ENCODE data around the gene MAN1B1.

The MAN1B1 gene

DNA sequence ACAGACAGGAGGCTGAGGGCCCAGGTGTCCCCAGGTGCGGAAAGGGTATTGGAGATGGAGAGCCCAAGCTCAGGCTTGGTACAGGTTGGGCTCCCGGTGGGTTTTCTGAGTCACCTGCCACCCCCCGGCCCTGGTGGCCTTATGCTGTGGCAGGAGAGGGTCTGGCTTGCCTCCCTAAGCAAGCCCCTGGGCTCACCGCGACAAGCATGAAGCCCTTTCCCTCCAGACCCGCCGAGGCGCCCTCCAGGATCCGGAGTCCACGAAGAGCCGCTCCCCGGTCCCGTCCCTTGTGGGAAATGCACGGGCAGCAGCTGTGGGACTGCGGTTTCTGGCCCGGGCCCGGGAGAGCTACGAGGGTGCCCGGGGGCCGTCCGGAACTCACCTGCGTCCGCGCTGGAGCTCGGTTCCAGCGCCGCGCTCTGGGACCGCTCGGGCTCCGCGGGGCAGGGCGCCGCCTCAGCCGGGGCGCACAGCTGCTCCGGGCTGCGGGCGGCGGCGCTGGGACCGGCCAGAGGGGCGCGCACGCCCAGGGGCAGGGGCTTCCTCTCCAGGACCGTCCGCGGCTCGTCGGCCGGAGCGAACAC is 17.2 kb upstream of the MAN1B1 start:
- DNase-seq, result no peak

DNA sequence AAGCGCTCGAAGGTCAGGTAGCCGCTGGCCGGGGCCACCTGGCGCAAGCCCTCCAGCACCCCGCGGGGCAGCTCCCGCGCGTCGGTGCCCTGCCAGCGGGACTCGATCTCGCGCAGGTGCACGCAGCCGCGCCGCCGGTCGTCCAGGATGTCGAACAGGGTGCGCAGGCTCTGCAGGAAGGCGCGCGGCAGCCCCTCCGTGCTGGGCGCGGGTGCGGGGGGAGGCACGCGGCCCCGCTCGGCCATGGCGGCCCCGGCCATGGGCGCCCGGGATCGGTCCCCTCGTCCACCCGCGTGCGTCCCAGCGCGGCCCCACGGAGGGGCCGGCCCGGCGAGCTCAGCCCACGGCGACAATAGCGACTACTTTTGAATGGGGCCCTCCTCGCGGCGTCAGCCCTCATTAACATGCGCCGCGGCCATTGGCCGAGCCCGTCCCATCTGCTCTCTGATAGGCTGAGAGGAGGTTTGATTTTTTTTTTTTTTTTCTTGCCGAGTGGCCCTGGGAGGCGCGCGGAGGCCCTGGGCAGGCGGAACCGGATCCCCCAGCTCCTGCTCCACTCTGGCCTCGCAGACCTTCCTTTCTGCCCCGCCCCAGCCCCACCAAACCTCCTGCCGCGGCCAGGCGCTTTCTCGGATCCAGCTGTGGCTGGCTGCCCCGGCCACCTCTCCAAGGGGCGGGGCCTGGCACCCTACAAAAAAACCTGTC is 16.4 kb upstream of the MAN1B1 start, which contains the start of gene SAPCD2:
SAPCD2 (minus strand) TSS at position 357 of the 705 bp plus-strand sequence; CDS start at position 260, 97 bp downstream.
- peak; percentile 67 for DNase-seq

DNA sequence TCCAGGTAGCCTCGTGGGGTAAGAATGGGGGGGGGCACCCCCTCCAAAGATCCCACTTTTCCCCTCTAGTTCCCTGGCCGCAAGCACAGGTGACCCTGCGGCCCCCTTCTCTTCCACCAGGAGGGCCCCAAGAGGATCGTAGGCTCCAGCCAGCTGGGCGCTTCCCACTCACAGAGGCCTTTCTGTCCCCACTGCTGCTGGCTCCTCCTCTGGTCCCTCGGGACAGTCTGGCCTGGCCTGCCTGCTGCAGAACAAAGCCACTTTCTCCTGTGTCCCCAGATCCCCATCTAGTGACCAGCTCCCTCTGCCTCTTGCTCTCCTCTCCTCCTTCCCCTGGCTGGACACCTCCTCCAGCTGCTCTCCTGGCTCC is 15.9 kb upstream of the MAN1B1 start:
- no peak for DNase-seq

DNA sequence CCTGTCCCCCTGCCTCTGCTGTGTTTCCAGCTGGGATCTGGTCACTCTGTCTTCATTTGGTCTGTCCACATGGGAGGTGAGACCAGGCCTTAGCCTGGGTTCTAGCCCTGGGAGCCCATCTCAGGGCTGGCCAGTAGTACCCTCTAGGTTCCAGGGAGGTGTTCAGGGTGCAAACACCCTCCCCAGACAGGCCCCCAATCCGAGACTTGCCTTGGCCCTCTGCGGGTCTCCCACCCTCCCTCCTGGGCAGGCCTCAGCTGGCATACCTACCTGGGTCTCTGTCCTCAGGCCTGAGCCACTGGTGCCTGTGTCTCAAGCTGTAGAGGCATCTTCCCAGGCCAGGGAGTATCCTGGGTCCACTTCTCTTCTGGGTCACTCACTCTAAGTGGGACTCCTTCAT is 15.5 kb upstream of the MAN1B1 start:
- DNase-seq, result no peak

DNA sequence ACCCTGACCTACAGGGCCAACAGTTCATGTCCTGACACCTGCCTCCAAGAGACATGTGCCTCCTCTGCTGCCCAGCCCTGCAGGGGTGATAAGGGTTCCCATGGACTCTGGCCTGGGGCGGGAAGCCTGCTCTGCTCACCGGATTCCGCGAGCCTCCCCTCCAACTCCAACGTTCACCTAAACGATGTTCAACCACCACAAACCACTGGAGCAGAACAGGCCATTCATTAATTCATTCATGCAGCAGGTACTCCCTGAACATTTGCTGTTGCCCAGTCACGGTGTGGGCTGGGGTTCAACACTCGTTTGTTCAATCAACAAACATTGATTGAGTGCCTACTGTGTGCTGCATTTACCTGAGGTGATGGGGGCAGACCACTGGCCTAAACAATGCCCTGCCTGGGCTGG is 12.8 kb upstream of the MAN1B1 start:
- no peak for DNase-seq

DNA sequence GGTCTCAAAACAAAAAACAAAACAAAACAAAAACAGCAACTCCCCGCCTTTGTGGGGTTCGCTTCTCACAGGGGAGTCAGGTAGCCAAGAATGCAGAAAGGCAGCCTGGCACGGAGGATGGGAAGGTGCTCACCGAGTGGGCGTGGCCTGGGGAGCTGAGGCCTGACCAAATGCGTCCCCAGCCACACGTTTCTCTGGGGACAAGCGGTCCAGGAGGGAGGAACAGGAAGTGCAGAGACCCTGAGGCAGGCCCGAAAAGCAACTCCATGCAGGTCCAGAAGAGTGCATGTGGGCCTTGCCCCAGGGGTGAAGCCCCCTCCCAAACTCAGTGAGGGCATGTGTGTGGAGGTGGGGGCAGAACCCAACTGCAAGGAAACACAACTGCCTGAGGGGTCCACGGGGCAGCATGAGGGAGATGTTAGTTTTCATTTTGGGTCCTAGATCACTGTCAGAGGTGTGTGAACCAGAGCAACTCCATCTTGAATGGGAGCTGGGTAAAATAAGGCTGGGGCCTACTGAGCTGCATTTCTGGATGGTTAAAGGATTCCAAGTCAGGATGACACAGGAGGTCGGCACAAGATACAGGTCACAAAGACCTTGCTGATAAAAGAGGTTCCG is 12.0 kb upstream of the MAN1B1 start:
- no peak for DNase-seq

DNA sequence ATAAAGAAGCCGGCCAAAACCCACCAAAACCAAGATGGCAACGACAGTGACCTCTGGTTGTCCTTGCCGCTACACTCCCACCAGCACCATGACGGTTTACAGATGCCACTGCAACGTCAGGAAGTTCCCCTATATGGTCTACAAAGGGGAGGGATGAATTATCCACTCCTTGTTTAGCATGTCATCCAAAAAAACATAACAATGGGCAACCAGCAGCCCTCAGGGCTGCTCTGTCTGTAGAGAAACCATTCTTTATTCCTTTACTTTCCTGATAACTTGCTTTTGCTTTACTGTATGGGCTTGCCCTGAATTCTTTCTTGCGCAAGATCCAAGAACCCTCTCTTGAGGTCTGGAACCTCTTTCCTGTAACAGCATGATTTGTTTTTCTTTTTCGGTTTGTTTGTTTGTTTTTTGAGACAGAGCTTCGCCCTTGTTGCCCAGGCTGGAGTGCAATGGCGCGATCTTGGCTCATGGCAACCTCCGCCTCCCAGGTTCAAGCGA is 11.5 kb upstream of the MAN1B1 start:
- no peak for DNase-seq

DNA sequence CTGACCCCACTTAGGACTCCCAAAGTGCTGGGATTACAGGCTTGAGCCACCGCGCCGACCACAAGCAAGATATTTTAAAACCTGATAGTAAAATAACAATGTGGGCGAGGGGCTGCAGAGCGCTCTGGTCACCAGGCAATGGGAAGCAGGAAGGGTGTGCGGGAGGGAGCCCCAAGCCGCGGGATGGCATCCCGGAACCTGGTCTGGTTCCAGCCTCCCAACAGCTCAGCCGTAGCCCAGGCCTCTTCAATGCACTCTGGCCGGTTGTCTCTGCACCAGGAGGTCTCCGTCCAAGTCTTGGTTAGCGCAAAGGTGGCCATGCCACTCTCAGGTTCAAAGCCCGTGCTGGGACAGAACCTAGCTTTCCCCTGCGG is 10.2 kb upstream of the MAN1B1 start:
- DNase-seq, result no peak

DNA sequence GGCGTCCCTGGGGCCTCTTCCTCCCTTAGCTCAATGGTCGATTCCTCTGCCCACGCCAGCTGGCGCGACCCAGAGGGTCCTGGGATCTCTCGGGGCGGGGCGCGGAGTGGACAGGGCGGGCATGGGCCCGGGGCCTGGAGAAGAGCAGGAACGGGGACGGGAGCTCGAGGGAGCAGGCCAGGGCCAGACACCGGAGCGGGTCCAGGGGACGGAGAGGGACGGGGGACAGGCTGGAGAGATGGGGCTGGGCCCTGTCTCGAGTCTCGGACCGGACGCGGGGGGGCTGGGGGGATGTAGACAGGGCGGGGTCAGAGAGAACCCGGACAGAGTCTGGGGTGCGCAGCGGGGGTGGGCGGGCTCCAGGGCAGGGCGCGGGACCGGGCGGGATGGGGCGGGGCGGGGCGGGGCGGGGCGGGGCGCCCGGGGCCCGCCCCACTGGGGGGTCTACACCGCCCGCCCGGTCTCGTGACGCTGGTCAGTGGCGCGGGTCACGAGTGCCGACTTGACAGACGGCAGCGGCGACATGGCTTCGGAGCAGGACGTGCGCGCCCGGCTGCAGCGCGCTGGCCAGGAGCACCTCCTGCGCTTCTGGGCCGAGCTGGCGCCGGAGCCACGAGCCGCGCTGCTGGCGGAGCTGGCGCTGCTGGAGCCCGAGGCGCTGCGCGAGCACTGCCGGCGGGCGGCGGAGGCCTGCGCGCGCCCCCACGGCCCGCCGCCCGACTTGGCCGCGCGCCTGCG is 9.6 kb upstream of the MAN1B1 start, which contains the start of gene UAP1L1:
UAP1L1 (plus strand) TSS at position 508 of the 738 bp plus-strand sequence; CDS start at position 524, 16 bp downstream.
- no peak for DNase-seq

DNA sequence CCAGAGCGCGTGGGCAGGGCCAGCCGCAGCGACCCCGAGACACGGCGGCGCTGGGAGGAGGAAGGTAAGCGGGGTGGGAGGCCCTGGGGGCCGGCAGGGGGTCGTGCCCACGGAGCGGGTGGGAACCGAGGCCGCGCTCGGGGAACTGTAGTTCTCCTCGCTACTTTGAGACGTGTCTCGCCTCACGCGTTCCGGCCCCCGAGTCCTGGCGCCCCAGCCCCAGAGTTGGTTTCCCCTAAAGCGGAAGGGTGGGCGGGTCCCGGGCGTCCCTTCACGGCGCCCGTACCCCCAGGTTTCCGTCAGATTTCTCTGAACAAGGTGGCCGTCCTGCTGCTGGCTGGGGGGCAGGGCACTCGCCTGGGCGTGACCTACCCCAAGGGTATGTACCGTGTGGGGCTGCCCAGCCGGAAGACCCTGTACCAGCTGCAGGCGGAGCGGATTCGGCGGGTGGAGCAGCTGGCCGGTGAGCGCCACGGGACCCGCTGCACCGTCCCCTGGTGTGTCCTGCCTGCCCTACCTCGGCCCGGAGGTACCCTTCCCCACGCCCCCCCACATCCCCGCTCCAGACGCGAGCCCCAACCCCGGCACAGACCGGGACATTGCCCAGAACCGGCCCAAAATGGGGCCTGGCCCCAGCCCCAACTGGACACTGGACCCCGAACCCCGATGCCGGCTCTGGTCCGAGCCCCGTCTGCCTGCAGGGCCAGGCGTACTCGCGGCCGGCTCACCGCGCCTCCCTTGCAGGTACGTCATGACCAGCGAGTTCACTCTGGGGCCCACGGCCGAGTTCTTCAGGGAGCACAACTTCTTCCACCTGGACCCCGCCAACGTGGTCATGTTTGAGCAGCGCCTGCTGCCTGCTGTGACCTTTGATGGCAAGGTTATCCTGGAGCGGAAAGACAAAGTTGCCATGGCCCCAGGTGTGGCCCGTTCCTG is 8.8 kb upstream of the MAN1B1 start:
- peak; percentile 26 for DNase-seq

DNA sequence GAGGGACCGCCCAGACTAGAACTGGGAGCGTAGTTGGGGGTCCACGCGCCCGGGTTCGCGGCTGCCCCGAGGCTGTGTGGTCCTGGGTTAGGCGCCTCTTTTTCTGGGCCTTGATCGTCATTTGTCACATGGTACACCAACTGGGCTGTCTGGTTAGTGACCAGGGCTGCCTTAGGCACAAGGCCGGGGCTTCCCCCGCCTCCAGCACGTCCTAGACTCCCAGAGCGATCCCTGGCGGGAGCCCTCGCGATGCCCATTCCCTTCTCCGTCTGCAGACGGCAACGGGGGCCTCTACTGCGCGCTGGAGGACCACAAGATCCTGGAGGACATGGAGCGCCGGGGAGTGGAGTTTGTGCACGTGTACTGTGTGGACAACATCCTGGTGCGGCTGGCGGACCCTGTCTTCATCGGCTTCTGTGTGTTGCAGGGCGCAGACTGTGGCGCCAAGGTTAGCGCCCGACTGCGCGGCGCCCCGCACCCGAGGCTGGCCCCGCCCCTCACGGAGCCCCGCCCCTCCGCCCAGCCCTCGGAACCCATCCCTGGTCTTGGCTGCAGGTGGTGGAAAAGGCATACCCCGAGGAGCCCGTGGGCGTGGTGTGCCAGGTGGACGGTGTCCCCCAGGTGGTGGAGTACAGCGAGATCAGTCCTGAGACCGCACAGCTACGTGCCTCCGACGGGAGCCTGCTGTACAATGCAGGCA is 7.9 kb upstream of the MAN1B1 start:
- no peak for DNase-seq

DNA sequence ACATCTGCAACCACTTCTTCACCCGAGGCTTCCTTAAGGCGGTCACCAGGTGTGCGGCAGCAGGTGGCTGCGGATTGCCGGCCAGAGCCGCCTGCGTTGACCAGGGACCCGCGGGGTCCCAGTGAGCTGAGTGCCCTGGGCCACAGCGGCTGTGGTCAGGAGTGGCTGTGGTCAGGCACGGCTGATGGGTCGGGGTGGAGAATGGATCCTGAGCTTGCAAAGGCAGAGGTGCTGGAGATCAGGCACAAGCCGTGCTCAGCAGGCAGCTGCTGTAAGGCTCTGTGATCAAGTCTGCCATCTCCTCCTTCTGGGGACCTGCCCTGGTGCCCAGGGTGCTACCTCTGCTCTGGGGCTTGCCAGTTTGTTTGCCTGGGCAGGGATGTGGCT is 7.4 kb upstream of the MAN1B1 start:
- DNase-seq, result no peak

DNA sequence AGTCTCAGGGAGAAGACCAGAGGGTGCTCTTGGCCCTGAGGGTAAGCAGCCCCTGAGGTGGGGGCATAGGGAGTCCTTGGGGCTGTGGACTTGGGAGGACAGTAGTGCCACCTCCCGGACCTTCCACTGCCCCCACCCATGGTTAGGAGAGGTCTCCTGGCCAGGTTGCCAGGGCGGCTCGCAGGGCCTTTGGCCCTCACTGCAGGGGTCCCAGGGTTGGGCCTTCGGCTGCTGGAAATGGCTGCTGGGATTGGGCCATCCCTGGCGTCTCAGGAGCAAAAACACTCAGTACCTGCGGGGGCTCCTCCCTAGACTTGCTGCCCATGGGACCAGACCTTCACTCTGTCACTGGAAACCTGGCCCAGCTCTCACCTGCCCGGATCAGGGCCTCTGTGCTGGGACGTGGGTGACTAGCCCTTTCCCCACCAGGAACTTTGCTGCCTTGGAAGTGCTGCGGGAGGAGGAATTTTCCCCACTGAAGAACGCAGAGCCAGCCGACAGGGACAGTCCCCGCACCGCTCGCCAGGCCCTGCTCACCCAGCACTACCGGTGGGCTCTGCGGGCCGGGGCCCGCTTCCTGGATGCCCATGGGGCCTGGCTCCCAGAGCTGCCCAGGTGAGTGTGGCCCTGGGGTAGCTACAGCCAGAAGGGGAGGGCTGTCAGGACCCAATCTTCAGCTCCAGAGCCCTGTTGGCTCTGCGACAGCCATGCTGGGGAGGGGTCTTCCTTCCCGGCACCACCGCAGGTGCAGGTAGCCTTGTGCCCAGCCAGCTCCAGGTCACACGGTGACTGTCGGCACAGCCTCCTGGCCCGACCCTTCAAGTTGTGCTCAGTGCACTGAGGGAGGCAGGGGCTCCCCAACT is 6.3 kb upstream of the MAN1B1 start:
- DNase-seq, result no peak

DNA sequence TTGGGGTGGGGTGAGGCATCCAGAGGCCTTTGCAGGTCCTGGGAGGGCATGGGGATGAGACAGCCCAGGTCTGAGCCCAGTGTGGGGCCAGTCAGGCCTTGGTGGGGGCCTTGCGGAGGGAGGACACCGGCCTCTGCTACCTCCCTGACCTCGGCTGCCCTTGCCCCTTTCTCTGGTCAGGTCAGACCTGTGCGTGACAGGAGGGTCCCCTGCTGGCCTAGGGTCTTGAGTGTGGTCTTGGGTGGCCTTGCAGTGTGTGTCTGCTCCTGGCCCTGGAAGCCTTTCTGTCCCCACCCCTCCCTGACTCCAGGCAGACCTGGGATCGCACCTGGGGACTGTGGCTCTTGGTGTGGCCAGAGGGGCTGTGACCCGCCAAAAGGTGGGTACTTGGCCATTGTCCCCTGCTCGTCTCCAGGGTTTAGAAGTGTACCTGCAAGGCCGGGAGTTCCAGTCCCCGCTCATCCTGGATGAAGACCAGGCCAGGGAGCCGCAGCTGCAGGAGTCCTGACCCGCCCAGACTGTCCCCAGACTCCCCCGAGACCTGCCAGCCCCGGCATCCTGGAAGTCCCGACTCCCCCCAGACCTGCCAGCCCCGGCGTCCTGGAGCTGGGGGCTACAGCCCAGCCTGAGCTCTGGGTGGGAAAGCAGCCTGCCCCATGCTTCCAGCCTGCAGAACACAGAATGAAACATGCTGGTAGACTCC is 4.4 kb upstream of the MAN1B1 start:
- DNase-seq, result no peak

DNA sequence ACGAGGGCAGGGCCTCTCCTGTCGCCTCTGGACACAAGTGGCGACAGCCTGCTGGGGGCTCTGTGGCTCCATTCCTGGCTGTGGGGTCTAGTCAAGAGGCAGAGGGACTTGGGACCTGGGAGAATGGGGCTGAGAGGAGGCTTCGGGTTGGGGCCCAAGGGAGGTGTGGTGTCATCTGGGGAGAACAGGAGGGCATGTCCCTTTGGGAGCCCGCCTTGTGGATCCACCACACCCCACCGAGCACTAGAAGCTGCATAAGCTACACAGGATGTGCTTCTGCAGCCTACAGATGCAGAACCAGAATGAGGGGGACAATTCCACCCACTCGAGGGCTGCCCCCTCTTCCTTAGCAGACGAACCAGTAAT is 3.9 kb upstream of the MAN1B1 start:
- DNase-seq, result no peak

DNA sequence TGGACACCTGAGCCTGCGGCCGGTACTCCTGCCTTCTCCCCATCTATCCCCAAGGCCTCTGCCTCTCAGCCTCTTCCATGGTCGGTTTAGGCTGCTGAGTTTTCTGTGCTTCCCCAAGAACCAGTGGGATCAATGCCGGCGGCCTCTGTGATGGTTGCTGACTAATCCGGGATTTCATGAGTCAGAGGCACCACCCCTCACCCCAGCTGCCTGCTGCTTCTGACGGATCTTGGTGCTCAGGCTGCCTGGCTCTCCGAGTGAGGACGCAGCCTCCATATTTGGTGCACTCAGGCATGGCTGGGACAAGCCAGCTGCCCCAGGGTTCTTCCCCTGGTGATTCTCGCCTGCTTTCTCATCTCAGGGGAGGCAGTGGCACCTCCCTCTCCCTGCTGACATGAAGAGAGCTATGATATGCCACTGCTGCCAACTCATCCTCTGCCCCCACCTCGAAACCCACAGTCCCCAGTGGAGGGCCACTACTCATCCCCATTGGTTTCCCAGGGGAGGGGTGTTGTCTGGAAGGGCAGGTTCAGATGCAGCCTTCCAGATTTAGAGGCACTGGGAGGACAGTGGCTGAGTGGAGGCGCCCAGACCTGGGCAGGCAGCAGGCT is 3.3 kb upstream of the MAN1B1 start:
- no peak for DNase-seq

DNA sequence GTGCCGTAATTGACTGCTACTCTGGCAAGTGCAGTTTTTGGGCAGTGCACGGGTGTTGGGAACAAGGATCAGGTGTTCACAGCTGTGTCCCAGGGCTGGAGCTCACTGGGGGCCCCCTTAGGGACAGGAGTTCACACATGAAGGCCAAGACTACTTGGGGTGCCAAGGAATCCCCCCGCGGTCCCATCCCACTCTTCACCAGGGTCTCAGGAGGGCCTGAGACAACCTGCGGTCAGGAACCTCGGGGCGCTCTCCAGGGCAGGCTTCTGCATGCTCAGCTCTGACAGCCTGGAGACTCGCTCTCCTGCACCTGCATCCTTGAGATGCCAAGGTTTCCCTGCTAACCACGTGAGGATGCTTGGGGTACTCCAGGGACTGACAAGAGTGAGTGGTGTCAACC is 2.3 kb upstream of the MAN1B1 start:
- DNase-seq, result no peak

DNA sequence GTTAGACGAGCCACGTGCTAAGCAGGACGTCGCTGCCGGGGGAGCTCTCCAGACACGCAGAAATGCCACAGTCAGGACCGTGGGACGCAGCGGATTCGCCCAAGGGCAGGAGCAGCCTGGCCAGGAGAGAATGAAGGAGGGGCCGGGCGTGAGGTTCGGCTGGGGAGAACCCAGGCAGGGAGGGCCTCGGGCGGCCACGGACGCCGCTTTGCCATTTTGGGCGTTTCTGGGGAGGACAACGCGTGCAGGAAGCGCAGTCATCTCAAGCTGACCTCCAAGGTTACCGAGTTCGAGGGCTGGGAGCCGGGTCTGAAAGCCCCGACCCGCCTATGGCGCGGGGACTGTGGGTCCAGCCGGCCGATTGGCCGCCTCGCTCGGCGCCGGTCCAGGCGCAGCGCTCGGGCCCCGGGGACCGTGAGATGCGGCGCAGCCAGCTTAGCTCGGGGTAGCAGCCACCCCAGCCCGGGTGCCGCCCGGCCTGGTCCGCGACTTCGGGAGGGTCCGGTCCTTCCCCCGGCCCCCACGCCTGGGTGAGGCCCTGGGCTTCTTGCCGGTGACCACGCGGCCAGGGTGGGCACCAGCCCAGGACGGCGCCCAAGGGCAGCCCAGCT is 760 bp upstream of the MAN1B1 start:
- DNase-seq, result no peak

DNA sequence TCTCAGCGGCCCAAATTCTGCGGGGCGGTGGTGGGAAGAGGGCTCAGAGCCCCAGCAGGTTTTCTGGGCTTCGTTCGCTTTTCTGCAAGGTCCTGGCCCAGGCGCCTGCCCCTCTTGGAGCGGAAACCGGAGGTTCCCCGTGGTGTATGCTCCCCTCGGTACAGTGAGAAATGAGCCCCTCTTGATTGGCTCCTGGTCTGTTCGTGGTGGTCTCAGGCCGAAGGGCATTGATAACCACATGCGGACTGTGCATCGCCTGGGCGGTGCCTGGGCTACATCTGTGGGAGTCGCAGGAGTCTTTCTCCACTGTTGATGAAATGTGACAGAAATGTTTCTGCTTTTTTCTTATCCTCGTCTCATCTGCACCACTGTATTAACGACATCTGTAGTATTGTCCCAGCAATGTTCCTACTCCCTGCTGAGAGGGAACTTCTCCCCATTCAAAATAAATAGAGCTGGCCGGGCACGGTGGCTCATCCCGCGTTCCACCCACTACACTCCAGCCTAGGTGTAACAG is 682 bp downstream of the MAN1B1 start:
- DNase-seq, result no peak

Measured in KG1 (cell line).